Neural cell (in vitro differentiated cells): ENCODE results near the gene PEX11B.

Source experiments
- EP300 ChIP-seq: fragments of 450-650 bp; conservative IDR thresholded peaks from 2 replicates; pipeline ENCODE4 v1.6.1; 2014; ENCODE audit warnings: antibody characterized with exemption, mild to moderate bottlenecking, moderate library complexity; ENCODE audit not compliant: poor library complexity, severe bottlenecking
- EZH2 ChIP-seq: fragments of 200-600, 300-800 bp; shearing (Covaris generic), sonication (generic); IDR thresholded peaks from 2 replicates; pipeline ENCODE4 v1.6.1; 2014; ENCODE audit warnings: antibody characterized with exemption, low read length, borderline replicate concordance, mild to moderate bottlenecking; ENCODE audit not compliant: insufficient read depth, poor library complexity, severe bottlenecking
- MXI1 ChIP-seq: fragments of 450-650 bp; conservative IDR thresholded peaks from 2 replicates; pipeline ENCODE4 v1.6.1; 2014; ENCODE audit warnings: antibody characterized with exemption, mild to moderate bottlenecking; ENCODE audit not compliant: poor library complexity, severe bottlenecking
- POLR2AphosphoS5 ChIP-seq: IDR thresholded peaks from 2 replicates; pipeline ENCODE4 v1.6.1; 2012
- SMC3 ChIP-seq: fragments of 450-650 bp; conservative IDR thresholded peaks from 2 replicates; pipeline ENCODE4 v1.6.1; 2014; ENCODE audit warnings: antibody characterized with exemption, mild to moderate bottlenecking, moderate library complexity; ENCODE audit not compliant: poor library complexity
- TAF1 ChIP-seq: IDR thresholded peaks from 2 replicates; pipeline ENCODE4 v1.6.1; 2012; ENCODE audit warnings: low read depth
- TF ChIP-seq, protein P1 (sequence below): fragments of 450-650 bp; IDR thresholded peaks from 2 replicates; pipeline ENCODE4 v1.5.1; 2014; ENCODE audit warnings: antibody characterized with exemption, mild to moderate bottlenecking, moderate library complexity; ENCODE audit not compliant: poor library complexity, severe bottlenecking
- TF ChIP-seq, protein P2 (sequence below): IDR thresholded peaks from 2 replicates; pipeline ENCODE4 v1.6.1; 2012; ENCODE audit warnings: borderline replicate concordance

DNA sequence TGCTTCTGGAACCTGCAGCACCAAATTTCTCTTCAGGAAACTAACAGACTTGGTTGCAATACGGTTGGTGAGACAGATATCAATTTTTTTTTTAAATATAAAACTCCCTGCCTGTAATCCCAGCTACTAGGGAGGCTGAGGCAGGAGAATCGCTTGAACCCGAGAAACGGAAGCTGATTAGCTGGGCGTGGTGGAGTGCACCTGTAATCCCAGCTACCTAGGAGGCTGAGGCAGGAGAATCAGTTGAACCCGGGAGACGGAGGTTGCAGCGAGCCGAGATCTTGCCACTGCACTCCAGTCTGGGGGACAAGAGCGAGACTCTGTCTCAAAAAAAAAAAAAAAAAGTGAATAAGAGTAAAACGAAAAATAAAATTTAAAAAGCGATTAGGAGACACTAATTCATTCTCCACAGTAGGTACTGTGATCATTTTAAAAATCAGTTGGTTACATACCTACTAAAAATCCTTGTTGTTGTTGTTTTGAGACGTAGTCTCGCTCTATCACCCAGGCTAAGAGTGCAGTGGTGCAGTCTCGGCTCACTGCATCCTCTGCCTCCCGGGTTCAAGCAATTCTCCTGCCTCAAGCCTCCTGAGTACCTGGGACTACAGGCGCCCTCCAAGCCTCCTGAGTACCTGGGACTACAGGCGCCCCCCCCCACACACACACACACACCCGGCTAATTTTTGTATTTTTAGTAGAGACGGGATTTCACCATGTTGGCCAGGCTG is 9.6 kb upstream of the PEX11B start:
- TF ChIP-seq, protein P1, sequence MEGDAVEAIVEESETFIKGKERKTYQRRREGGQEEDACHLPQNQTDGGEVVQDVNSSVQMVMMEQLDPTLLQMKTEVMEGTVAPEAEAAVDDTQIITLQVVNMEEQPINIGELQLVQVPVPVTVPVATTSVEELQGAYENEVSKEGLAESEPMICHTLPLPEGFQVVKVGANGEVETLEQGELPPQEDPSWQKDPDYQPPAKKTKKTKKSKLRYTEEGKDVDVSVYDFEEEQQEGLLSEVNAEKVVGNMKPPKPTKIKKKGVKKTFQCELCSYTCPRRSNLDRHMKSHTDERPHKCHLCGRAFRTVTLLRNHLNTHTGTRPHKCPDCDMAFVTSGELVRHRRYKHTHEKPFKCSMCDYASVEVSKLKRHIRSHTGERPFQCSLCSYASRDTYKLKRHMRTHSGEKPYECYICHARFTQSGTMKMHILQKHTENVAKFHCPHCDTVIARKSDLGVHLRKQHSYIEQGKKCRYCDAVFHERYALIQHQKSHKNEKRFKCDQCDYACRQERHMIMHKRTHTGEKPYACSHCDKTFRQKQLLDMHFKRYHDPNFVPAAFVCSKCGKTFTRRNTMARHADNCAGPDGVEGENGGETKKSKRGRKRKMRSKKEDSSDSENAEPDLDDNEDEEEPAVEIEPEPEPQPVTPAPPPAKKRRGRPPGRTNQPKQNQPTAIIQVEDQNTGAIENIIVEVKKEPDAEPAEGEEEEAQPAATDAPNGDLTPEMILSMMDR, result no peak
- TF ChIP-seq POLR2AphosphoS5 (no peak), SMC3 (no peak), MXI1 (no peak), EP300 (no peak), TAF1 (no peak), EZH2 (no peak)
- TF ChIP-seq, protein P2, sequence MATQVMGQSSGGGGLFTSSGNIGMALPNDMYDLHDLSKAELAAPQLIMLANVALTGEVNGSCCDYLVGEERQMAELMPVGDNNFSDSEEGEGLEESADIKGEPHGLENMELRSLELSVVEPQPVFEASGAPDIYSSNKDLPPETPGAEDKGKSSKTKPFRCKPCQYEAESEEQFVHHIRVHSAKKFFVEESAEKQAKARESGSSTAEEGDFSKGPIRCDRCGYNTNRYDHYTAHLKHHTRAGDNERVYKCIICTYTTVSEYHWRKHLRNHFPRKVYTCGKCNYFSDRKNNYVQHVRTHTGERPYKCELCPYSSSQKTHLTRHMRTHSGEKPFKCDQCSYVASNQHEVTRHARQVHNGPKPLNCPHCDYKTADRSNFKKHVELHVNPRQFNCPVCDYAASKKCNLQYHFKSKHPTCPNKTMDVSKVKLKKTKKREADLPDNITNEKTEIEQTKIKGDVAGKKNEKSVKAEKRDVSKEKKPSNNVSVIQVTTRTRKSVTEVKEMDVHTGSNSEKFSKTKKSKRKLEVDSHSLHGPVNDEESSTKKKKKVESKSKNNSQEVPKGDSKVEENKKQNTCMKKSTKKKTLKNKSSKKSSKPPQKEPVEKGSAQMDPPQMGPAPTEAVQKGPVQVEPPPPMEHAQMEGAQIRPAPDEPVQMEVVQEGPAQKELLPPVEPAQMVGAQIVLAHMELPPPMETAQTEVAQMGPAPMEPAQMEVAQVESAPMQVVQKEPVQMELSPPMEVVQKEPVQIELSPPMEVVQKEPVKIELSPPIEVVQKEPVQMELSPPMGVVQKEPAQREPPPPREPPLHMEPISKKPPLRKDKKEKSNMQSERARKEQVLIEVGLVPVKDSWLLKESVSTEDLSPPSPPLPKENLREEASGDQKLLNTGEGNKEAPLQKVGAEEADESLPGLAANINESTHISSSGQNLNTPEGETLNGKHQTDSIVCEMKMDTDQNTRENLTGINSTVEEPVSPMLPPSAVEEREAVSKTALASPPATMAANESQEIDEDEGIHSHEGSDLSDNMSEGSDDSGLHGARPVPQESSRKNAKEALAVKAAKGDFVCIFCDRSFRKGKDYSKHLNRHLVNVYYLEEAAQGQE, result no peak
